Natural killer cell (primary cell): ENCODE data around the gene XXYLT1. TPM values are rescaled to one million over a fixed set of nuclear protein-coding genes. Genes with fewer than 3 reads are reported as not detected.

ENCODE experiments used
- ATAC-seq, 3 donors: fragments of 150-1000 bp in 2 of 3; fragments of 200-7000 bp in 1 of 3; cut with Tn5 transposase; 1 replicate in 1 of 3; 2 replicates in 2 of 3; pipeline ENCODE4 v1.10.0; 2021; ENCODE audit warnings: mild to moderate bottlenecking in 2 of 3, moderate library complexity in 2 of 3
- DNase-seq, 2 donors: peaks; one replicate each; pipeline versions ENCODE4 v3.0.0 to v3.0.0-alpha.2; 2013 to 2021; ENCODE audit warnings: mixed read lengths in 1 of 2
- H3K27ac ChIP-seq: one replicate; pipeline ENCODE4 v1.5.1; 2013; ENCODE audit warnings: mild to moderate bottlenecking, low read length
- H3K27me3 ChIP-seq: one replicate; pipeline ENCODE4 v1.6.1; 2013; ENCODE audit warnings: low read length; ENCODE audit not compliant: control insufficient read depth, insufficient read depth
- H3K36me3 ChIP-seq: one replicate; pipeline ENCODE4 v1.6.1; 2013; ENCODE audit warnings: low read length; ENCODE audit not compliant: control insufficient read depth, insufficient read depth
- H3K4me1 ChIP-seq: one replicate; pipeline ENCODE4 v1.6.1; 2013; ENCODE audit warnings: low read length; ENCODE audit not compliant: control insufficient read depth, insufficient read depth
- H3K4me3 ChIP-seq: one replicate; pipeline ENCODE4 v1.5.1; 2013; ENCODE audit warnings: low read length
- H3K9me3 ChIP-seq: one replicate; pipeline ENCODE4 v1.6.1; 2013; ENCODE audit warnings: low read length; ENCODE audit not compliant: control insufficient read depth, insufficient read depth
- H3K27ac Mint-ChIP-seq, 2 donors: one replicate each; pipeline ENCODE4 v1.8.0; 2022; ENCODE audit warnings: mild to moderate bottlenecking in 2 of 2, mixed read lengths in 2 of 2, moderate library complexity in 1 of 2
- H3K27me3 Mint-ChIP-seq, 2 donors: one replicate each; pipeline ENCODE4 v1.8.0; 2022; ENCODE audit warnings: low read depth in 2 of 2, mixed read lengths in 2 of 2
- H3K36me3 Mint-ChIP-seq: one replicate; pipeline ENCODE4 v1.8.0; 2022; ENCODE audit warnings: mixed read lengths
- H3K4me1 Mint-ChIP-seq, 2 donors: one replicate each; pipeline ENCODE4 v1.8.0; 2022; ENCODE audit warnings: mixed read lengths in 2 of 2
- H3K4me3 Mint-ChIP-seq: one replicate; pipeline ENCODE4 v1.8.0; 2022; ENCODE audit warnings: mild to moderate bottlenecking, moderate library complexity, mixed read lengths
- H3K9me3 Mint-ChIP-seq, 2 donors: one replicate each; pipeline ENCODE4 v1.8.0; 2022; ENCODE audit warnings: mixed read lengths in 2 of 2
- CTCF ChIP-seq: fragments of 200-600 bp; IDR thresholded peaks from one replicate; pipeline ENCODE4 v1.8.0; 2022; ENCODE audit warnings: antibody characterized with exemption
- WGBS: methylation state at CpG from one replicate; pipeline ENCODE4 v1.1.7; 2013; ENCODE audit warnings: missing lambda C conversion rate; ENCODE audit not compliant: insufficient coverage; 5-methylcytosine and 5-hydroxymethylcytosine counted together
- intact Hi-C: fragments of 100-400 bp; cut with micrococcal nuclease; formaldehyde crosslinking; loops from one replicate; pipeline ENCODE4 v1.14.2; 2022
- total RNA-seq, 4 donors: library from RNA; stranded (reverse); fragments of 120-200 nt in 1 of 4; gene quantifications; one replicate each; pipeline versions ENCODE4 v1.2.3 to v1.2.4, GENCODE V29; 2013 to 2022

Gene XXYLT1
- total RNA-seq, 3 donors from 2014 or later (not counting 1 experiment from before 2014, with no cell fraction given) = 8.7 to 13.6 (median 10.2) TPM

- intact Hi-C loops = no loop called here
- Mint-ChIP-seq H3K27ac (no peak overlapping the region), H3K9me3 (no peaks in the 10 kb centered on the region), H3K4me1 (peaks cover 3 to 7% of the 10 kb centered on the region in 2 donors), H3K27me3 (no peaks in the 10 kb centered on the region), H3K4me3 (no peak overlapping the region), H3K36me3 (no peaks in the 10 kb centered on the region)
- ATAC-seq (no peak), DNase-seq (no peak)
- no peaks in the 10 kb centered on the region for H3K4me1 ChIP-seq
- no peak overlapping the region for H3K27ac ChIP-seq
- H3K27me3 ChIP-seq = no peaks in the 10 kb centered on the region
- TF ChIP-seq CTCF = no peak
- 92% methylated on average over 5 of the region's 5 CpGs for WGBS
- H3K36me3 ChIP-seq = no peaks in the 10 kb centered on the region
- H3K4me3 ChIP-seq = no peak overlapping the region
- H3K9me3 ChIP-seq = no peaks in the 10 kb centered on the region
Observed at GRCh38 chr3:195084746-195085145, 186.2 kb downstream of the XXYLT1 start.

GRCh38 chr3:195083659-195084058 lies 187.3 kb downstream of the XXYLT1 start:
- no peak for TF ChIP-seq CTCF
- H3K27me3 ChIP-seq = no peaks in the 10 kb centered on the region
- ATAC-seq = no peak
- 92% methylated on average over 15 of the region's 15 CpGs for WGBS
- H3K9me3 Mint-ChIP-seq = no peaks in the 10 kb centered on the region
- no peak overlapping the region for H3K4me3 Mint-ChIP-seq
- H3K4me1 Mint-ChIP-seq = peaks cover 7 to 16% of the 10 kb centered on the region in 2 donors
- H3K36me3 ChIP-seq = no peaks in the 10 kb centered on the region
- no peak for DNase-seq
- intact Hi-C loops = no loop called here
- H3K36me3 Mint-ChIP-seq = no peaks in the 10 kb centered on the region
- no peak overlapping the region for H3K27ac Mint-ChIP-seq
- H3K4me3 ChIP-seq = no peak overlapping the region
- no peaks in the 10 kb centered on the region for H3K9me3 ChIP-seq
- H3K27me3 Mint-ChIP-seq = no peaks in the 10 kb centered on the region
- no peaks in the 10 kb centered on the region for H3K4me1 ChIP-seq
- H3K27ac ChIP-seq = no peak overlapping the region

- Mint-ChIP-seq H3K36me3 (no peaks in the 10 kb centered on the region), H3K9me3 (no peaks in the 10 kb centered on the region), H3K4me3 (no peak overlapping the region), H3K27ac (no peak overlapping the region), H3K4me1 (peaks cover 7 to 17% of the 10 kb centered on the region in 2 donors), H3K27me3 (no peaks in the 10 kb centered on the region)
- Histone ChIP-seq H3K4me1 (no peaks in the 10 kb centered on the region), H3K27me3 (no peaks in the 10 kb centered on the region), H3K9me3 (no peaks in the 10 kb centered on the region), H3K27ac (no peak overlapping the region), H3K4me3 (no peak overlapping the region), H3K36me3 (no peaks in the 10 kb centered on the region)
- intact Hi-C loops = no loop called here
- DNase-seq = no peak
- ATAC-seq = no peak
- WGBS = 92% methylated on average over 10 of the region's 10 CpGs
- no peak for TF ChIP-seq CTCF
Observed at GRCh38 chr3:195082811-195083210, 188.1 kb downstream of the XXYLT1 start.

GRCh38 chr3:195081242-195081963 lies 189.6 kb downstream of the XXYLT1 start:
- Histone ChIP-seq H3K36me3 (no peaks in the 10 kb centered on the region), H3K27me3 (no peaks in the 10 kb centered on the region), H3K9me3 (no peaks in the 10 kb centered on the region), H3K4me1 (peaks cover 1% of the 10 kb centered on the region), H3K4me3 (no peak overlapping the region), H3K27ac (no peak overlapping the region)
- no peaks in the 10 kb centered on the region for H3K36me3 Mint-ChIP-seq
- H3K4me1 Mint-ChIP-seq = peaks cover 7 to 13% of the 10 kb centered on the region in 2 donors
- no peak for TF ChIP-seq CTCF
- DNase-seq = no peak
- H3K27ac Mint-ChIP-seq = no peak overlapping the region
- no peaks in the 10 kb centered on the region for H3K27me3 Mint-ChIP-seq
- 79% methylated on average over 11 of the region's 12 CpGs for WGBS
- no peak for ATAC-seq
- H3K9me3 Mint-ChIP-seq = no peaks in the 10 kb centered on the region
- intact Hi-C loops = no loop called here
- H3K4me3 Mint-ChIP-seq = no peak overlapping the region
